Measurements from ENCODE around the gene MYO9B. TPM values are rescaled to one million over a fixed set of nuclear protein-coding genes. Genes with fewer than 3 reads are reported as not detected.
"Not testable (repeated sequence)": the region's sequence is repeated elsewhere in the genome, so short reads cannot be mapped to it uniquely, and the experiment has no call there.

The MYO9B gene
- total and polyA plus RNA-seq, 5 experiments from 2014 or later = 3.3 to 171 (median 22.3) TPM

DNA sequence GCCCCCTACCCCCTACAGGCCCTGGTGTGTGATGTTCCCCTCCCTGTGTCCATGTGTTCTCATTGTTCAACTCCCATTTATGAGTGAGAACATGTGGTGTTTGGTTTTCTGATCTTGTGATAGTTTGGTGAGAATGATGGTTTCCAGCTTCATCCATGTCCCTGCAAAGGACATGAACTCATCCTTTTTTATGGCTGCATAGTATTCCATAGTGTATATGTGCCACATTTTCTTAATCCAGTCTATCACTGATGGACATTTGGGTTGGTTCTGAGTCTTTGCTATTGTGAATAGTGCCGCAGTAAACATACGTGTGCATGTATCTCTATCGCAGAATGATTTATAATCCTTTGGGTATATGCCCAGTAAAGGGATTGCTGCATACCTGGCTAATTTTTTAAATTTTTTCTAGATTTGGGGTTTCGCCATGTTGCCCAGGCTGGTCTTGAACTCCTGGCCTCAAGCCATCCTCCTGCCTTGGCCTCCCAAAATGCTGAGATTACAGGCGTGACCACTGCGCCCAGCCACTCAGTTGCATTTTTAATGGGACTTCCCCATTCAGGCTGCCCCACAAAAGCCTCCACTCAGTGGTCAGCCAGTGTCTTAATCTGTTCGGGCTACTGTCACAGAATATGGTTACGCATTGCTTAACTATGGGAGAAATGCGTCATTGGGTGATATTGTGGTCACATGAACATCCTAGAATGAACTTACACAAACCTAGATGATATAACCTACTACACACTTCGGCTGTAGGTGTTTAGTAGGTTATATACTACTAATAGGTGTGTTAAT lies 62.7 kb downstream of the MYO9B start:
- H3K27me3 Mint-ChIP-seq, H3K9me3 Mint-ChIP-seq, ATAC-seq, H3K4me3 Mint-ChIP-seq, POLR2A ChIA-PET, DNase-seq: not testable (repeated sequence)
- Mint-ChIP-seq H3K36me3 (peaks cover 0 to 28% (median 11%) of the 10 kb centered on the region in 3 donors), H3K27ac (peak overlapping the region in 2 of 10 donors; percentile 52 to 60), H3K4me1 (peaks cover 12 to 48% (median 29%) of the 10 kb centered on the region in 4 donors)

DNA sequence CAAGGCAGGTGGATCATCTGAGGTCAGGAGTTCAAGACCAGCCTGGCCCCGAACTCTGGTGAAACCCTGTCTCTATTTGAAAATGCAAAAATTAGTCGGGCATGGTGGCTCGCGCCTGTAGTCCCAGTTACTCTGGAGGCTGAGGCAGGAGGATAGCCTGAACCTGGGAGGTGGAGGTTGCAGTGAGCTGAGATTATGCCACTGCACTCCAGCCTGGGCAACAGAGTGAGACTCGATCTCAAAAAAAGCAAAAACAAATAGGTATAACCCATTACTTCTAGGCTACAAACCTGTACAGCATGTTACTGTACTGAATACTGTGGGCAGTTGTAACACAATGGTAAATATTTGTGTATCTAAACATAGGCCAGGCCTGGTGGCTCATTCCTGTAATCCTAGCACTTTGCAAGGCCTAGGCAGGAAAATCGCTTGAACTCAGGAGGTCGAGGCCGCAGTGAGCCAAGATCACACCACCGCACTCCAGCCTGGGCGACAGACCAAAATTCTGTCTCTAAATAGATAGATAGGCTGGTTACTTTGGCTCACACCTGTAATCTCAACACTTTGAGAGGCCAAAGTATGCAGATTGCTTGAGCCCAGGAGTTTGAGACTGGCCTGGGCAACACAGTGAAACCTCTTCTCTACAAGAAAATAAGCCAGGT lies 63.5 kb downstream of the MYO9B start:
- peaks cover 0 to 30% (median 11%) of the 10 kb centered on the region in 3 donors for H3K36me3 Mint-ChIP-seq
- H3K4me1 Mint-ChIP-seq = peaks cover 9 to 40% (median 30%) of the 10 kb centered on the region in 4 donors
- ATAC-seq (no peak), DNase-seq (no peak)
- H3K4me3 Mint-ChIP-seq = no peak overlapping the region
- no peaks in the 10 kb centered on the region for H3K27me3 Mint-ChIP-seq
- H3K27ac Mint-ChIP-seq = peak overlapping the region in 1 of 10 donors; percentile 55
- POLR2A ChIA-PET = no interaction called here
- H3K9me3 Mint-ChIP-seq = no peaks in the 10 kb centered on the region

DNA sequence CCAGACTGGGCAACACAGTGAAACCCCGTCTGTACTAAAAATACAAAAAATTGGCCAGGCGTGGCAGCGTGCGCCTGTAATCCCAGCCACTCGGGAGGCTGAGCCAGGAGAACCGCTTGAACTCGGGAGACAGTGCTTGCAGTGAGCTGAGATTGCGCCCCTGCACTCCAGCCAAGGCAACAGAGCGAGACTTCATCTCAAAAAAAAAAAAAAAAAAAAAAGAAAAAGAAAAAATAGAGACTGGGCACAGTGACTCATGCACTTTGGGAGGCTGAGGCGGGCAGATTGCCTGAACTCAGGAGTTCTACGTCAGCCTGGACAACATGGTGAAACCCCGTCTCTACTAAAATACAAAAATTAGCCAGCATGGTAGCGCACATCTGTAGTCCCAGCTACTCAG lies 69.2 kb downstream of the MYO9B start:
- Mint-ChIP-seq H3K36me3 (peaks cover 0 to 35% (median 8%) of the 10 kb centered on the region in 3 donors), H3K4me1 (peaks cover 6 to 17% (median 8%) of the 10 kb centered on the region in 4 donors), H3K27ac (peak overlapping the region in 1 of 10 donors; percentile 47)
- not testable (repeated sequence) for H3K9me3 Mint-ChIP-seq, H3K4me3 Mint-ChIP-seq, DNase-seq, H3K27me3 Mint-ChIP-seq, ATAC-seq
- POLR2A ChIA-PET = interaction anchor here (0.9 kb wide), 1 partner anchor 11 kb away, joined by 3 read pairs; no protein-coding TSS in a partner anchor

DNA sequence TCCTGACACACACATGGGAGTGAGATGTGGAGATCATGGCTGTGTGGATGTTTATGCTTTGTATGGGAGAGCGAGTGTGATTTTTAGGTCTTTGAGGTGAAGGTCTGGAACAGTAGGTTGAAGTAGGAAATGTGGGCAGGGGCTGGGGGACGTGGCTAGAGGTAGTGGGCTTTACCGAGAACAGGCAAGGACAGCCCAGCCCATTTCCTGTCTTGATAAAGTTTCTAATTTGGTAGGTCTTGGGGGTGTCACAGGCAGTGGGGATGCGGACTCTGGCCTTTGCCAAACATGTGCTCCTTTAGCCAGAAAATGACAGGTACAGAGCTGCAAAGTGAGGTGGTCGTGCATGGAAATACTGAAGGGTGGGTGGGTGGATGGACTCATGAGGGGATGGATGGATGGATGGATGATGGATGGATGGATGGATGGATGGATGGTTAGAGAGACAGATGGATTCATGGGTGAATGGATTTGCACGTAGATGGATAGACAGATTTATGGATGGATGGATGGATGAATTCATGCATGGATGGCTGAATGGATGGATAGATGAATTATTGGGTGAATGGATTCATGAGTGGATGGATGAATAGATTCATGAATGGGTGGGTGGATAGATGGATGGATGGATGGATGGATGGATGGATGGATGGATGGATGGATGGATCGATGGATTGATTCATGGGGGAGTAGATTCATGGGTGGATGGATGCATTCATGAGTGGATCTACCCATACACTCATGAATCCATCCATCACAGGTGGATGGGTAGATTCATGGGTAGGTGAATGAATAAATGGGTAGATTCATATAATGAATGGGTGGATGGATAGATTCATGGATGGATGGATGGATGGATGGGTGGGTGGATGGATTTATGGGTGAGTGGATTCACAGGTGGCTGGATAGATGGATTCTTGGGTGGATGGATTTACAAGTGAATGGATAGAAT lies 70.2 kb downstream of the MYO9B start:
- peaks cover 0 to 42% (median 8%) of the 10 kb centered on the region in 3 donors for H3K36me3 Mint-ChIP-seq
- POLR2A ChIA-PET = interaction anchor here (0.9 kb wide), 1 partner anchor 12 kb away, joined by 3 read pairs; no protein-coding TSS in a partner anchor
- H3K9me3 Mint-ChIP-seq = no peaks in the 10 kb centered on the region
- no peaks in the 10 kb centered on the region for H3K27me3 Mint-ChIP-seq
- ATAC-seq = no peak
- H3K27ac Mint-ChIP-seq = no peak overlapping the region
- H3K4me3 Mint-ChIP-seq = no peak overlapping the region
- no peak for DNase-seq
- H3K4me1 Mint-ChIP-seq = peaks cover 7 to 15% (median 8%) of the 10 kb centered on the region in 4 donors

DNA sequence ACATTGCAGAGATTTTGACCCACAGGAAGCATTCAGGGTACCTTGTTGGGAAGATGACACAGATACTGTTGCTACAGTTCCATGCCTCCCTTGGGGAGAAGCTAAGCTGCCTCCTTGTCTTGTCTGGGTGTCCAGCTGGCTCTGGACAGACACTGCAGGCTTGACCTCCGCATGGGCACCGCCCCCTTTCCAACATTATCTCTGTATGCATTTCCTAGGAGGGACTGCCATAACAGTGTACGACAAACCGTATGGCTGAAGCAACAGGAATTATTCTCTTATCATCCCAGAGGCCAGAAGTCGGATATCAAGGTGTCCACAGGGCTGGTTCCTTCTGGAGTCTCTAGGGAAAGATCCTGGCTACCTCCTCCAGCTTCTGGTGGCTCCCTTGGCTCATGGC lies 72.6 kb downstream of the MYO9B start:
- Mint-ChIP-seq H3K27ac (peak overlapping the region in 1 of 10 donors; percentile 45), H3K36me3 (peaks cover 0 to 44% (median 4%) of the 10 kb centered on the region in 3 donors), H3K27me3 (no peaks in the 10 kb centered on the region), H3K4me3 (no peak overlapping the region), H3K9me3 (no peaks in the 10 kb centered on the region), H3K4me1 (peaks cover 0 to 10% (median 1%) of the 10 kb centered on the region in 4 donors)
- ATAC-seq (no peak), DNase-seq (no peak)
- POLR2A ChIA-PET = no interaction called here

DNA sequence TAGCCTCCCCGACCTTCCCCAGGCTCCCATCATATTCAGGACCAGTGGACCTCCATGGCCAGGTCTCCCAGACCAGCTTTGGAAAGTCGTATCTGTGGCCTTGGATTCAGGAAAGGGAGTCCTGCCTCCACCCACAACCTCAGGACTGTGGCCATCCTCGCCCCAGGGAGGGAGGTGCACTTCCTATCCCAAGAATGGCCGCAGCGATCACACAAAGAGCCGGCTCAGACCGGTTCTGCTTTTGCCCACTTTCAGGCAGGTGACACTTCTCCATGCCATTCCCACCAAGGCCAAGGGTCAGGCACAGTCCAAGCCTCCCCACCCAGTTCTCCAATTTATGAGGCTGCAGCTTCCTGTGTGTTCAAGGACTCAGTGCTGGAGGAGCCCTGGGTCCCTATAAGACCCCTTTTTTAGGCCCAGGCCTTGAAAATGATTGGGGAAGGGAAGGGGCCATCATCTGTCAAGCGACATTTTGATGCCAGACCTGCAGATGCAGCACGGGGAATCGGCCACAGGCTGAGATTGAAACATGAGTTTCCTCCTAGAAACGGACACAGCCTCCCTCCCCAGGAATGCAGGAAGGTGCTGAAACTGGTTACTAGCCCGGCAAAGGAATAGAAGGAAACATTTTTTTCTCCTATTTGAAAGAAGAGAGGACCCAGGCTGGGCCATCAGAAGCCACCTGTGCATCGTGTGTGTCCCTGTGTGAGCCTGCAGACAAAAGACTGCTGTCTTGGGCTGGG lies 74.0 kb downstream of the MYO9B start:
- no peak for ATAC-seq
- H3K36me3 Mint-ChIP-seq = peaks cover 0 to 53% (median 8%) of the 10 kb centered on the region in 3 donors

DNA sequence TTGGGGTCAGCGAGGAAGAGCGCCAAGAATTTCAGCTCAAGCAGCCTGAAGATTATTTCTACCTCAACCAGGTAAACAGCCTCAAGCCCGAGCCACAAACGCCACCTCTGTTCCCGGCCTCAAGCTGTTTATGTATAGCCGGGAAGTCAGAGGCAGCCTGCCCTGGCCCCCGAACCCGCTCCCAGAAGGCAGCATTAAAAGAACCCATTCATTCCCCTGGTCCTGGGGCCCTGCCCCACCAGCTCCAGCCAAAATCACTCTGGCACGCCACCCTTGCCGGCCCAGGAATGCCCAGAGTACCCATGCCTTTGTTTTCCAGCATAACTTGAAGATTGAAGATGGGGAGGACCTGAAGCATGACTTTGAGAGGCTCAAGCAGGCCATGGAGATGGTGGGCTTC lies 78.4 kb downstream of the MYO9B start:
- H3K4me1 Mint-ChIP-seq = peaks cover 0 to 4% (median under 1%) of the 10 kb centered on the region in 4 donors
- H3K36me3 Mint-ChIP-seq = peaks cover 0 to 94% (median 10%) of the 10 kb centered on the region in 3 donors
- ATAC-seq (no peak), DNase-seq (no peak)
- POLR2A ChIA-PET = interaction anchor here (0.9 kb wide), 1 partner anchor 29 kb away, joined by 3 read pairs; no protein-coding TSS in a partner anchor
- H3K9me3 Mint-ChIP-seq = no peaks in the 10 kb centered on the region
- peak overlapping the region in 3 of 10 donors; percentile 33 to 62 (median 34) for H3K27ac Mint-ChIP-seq
- H3K4me3 Mint-ChIP-seq = no peak overlapping the region
- H3K27me3 Mint-ChIP-seq = no peaks in the 10 kb centered on the region

More for the DNA sequence above, 74.0 kb downstream of the MYO9B start:
- no peak overlapping the region for H3K4me3 Mint-ChIP-seq
- no peaks in the 10 kb centered on the region for H3K9me3 Mint-ChIP-seq
- peak overlapping the region in 1 of 10 donors; percentile 11 for H3K27ac Mint-ChIP-seq
- POLR2A ChIA-PET = no interaction called here
- no peaks in the 10 kb centered on the region for H3K27me3 Mint-ChIP-seq
- DNase-seq = no peak
- H3K4me1 Mint-ChIP-seq = peaks cover 0 to 4% (median 2%) of the 10 kb centered on the region in 4 donors

DNA sequence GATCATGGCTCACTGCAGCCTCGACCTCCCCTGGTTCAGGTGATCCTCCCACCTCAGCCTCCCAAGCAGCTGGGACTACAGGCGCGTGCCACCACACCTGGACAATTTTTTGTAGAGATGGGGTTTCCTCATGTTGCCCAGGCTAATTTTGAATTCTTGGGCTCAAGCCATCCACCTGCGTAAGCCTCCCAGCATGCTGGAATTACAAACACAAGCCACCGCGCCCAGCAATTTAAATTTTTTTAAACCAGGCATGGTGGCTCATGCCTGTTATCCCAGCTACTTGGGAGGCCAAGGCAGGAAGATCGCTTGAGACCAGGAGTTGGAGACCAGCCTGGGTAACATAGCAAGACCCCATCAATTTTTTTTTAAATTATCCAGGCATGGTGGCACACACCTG lies 79.7 kb downstream of the MYO9B start:
- Mint-ChIP-seq H3K4me1 (peaks cover 0 to 2% (median under 1%) of the 10 kb centered on the region in 4 donors), H3K27me3 (no peaks in the 10 kb centered on the region), H3K4me3 (no peak overlapping the region), H3K9me3 (no peaks in the 10 kb centered on the region), H3K36me3 (peaks cover 0 to 99% (median 21%) of the 10 kb centered on the region in 3 donors), H3K27ac (no peak overlapping the region)
- DNase-seq = no peak
- ATAC-seq = no peak
- POLR2A ChIA-PET = interaction anchor here (0.8 kb wide), 1 partner anchor 10 kb away, joined by 4 read pairs; no protein-coding TSS in a partner anchor

DNA sequence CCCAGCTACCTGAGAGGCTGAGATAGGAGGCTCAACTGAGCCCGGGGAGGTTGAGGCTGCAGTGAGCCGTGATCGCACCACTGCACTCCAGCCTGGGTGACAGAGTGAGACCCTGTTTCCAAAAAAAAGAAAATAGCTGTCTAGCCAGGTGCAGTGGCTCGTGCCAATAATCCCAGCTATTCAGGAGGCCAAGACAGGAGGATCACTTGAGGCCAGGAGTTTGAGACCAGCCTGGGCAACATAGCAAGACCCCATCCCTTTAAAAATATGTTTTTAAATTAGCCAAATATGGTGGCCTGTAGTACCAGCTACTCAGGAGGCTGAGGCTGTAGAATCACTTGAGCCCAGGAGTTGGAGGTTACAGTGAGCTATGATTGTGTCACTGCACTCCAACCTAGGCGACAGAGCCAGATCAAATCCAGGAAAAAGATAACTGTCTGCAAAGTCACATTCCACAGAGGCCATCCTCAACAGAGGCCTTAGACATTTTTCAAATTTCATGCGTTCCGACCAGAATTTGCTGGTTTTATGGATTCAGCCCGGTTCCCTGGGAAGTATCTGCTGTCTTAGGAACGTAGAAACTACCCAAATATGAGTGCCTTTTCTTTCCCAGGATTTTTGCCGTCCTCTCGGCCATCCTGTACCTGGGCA lies 80.8 kb downstream of the MYO9B start:
- POLR2A ChIA-PET = interaction anchor here (0.5 kb wide), 1 partner anchor 35 kb away, joined by 4 read pairs; no protein-coding TSS in a partner anchor
- Mint-ChIP-seq H3K27ac (peak overlapping the region in 3 of 10 donors; percentile 29 to 38 (median 34)), H3K9me3 (no peaks in the 10 kb centered on the region)

DNA sequence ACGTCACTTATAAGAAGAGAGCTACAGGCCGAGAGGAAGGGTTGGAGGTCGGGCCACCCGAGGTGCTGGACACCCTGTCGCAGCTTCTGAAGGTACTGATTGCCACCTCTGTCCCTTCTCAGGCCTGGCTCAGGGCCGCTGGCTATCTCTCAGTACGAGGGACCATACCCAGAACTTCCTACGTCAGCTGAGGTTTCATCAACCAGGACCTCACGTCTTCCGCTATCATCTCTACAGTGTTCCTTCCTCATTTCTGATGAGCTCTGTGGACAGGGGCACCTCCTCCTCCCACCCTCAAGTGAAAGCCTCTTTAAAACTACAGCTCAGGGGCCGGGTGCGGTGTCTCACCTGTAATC lies 81.3 kb downstream of the MYO9B start:
- POLR2A ChIA-PET = no interaction called here
- ATAC-seq (no peak), DNase-seq (no peak)
- Mint-ChIP-seq H3K4me1 (peaks cover 0 to 2% (median under 1%) of the 10 kb centered on the region in 4 donors), H3K27me3 (no peaks in the 10 kb centered on the region), H3K36me3 (peaks cover 0 to 94% (median 21%) of the 10 kb centered on the region in 3 donors), H3K9me3 (no peaks in the 10 kb centered on the region), H3K27ac (peak overlapping the region in 2 of 10 donors; percentile 9 to 38), H3K4me3 (no peak overlapping the region)

More for the DNA sequence above, 80.8 kb downstream of the MYO9B start:
- DNase-seq (no peak), ATAC-seq (no peak)
- H3K27me3 Mint-ChIP-seq = no peaks in the 10 kb centered on the region
- H3K4me1 Mint-ChIP-seq = peaks cover 0 to 2% (median under 1%) of the 10 kb centered on the region in 4 donors
- H3K4me3 Mint-ChIP-seq = no peak overlapping the region
- H3K36me3 Mint-ChIP-seq = peaks cover 0 to 96% (median 21%) of the 10 kb centered on the region in 3 donors

DNA sequence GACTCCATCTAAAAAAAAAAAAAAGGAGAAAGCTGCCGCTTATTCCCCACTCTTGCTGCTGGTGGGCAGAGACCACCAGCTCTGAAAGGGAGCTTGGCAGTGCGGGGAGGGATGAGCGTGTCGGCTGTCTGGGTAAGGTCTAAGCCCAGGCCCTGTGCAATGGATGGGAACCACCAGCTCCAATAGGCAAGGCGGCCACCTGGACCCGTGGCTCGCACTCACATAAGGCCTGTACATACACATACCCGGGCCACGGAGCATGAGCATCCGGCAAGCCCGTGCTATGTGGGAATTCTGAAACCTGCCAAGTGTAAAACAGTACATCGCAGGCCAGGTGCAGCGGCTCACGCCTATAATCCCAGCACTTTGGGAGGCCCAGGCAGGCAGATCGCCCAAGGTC lies 83.0 kb downstream of the MYO9B start:
- H3K9me3 Mint-ChIP-seq = peaks cover 0 to 6% (median 0%) of the 10 kb centered on the region in 9 donors
- no peak for DNase-seq
- H3K36me3 Mint-ChIP-seq = peaks cover 9 to 94% (median 33%) of the 10 kb centered on the region in 3 donors
- peaks cover 0 to 2% (median under 1%) of the 10 kb centered on the region in 4 donors for H3K4me1 Mint-ChIP-seq
- H3K27ac Mint-ChIP-seq = no peak overlapping the region
- H3K4me3 Mint-ChIP-seq = no peak overlapping the region
- ATAC-seq = no peak
- POLR2A ChIA-PET = no interaction called here
- H3K27me3 Mint-ChIP-seq = no peaks in the 10 kb centered on the region
